ENCODE results near the gene PRPF40A. TPM values are rescaled to one million over a fixed set of nuclear protein-coding genes. Genes with fewer than 3 reads are reported as not detected.

Gene PRPF40A
- total RNA-seq, 1 experiment from 2014 or later, result 166 TPM

DNA sequence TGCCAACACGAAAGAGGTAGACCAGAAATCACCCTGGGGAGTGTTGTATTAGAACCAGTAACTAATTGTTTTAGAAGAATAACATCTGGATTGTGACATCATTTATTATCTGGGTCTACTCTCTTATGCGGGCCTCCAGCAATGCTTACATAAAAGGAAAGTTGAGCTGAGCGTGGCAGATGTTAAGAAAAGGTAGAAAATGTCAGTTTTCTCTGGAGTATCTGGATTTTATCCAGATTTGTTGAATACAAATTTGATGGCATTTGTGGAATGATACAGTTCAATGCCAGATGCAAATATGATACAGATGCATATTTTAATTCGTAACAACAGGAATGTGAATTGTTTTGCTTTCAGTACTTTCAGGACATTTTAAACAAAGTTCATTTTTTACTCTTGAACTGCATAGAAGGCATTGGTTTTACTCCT, 90.3 kb downstream of the PRPF40A start:
- Histone ChIP-seq H3K4me1 (ENCODE audit: insufficient read depth, low read length, poor library complexity, severe bottlenecking) (peaks cover 12% of the 10 kb centered on the region), H3K27ac (ENCODE audit: low read depth, low read length, poor library complexity, severe bottlenecking) (peak overlapping the region; percentile 49), H3K27me3 (replicated peaks; ENCODE audit: insufficient read depth, low read depth, low read length, poor library complexity) (no peaks in the 10 kb centered on the region), H3K4me3 (ENCODE audit: low read depth, low read length, poor library complexity, severe bottlenecking) (no peak overlapping the region), H3K36me3 (ENCODE audit: insufficient read depth, low read length, poor library complexity, severe bottlenecking) (peaks cover 16% of the 10 kb centered on the region), H3K9me3 (ENCODE audit: low read depth, low read length, poor library complexity, severe bottlenecking) (no peaks in the 10 kb centered on the region)
- no peak for TF ChIP-seq EZH2 (IDR thresholded peaks at IDR 0.05; ENCODE audit: borderline replicate concordance, low read depth, low read length, poor library complexity, severe bottlenecking)
- TF ChIP-seq, protein P1, sequence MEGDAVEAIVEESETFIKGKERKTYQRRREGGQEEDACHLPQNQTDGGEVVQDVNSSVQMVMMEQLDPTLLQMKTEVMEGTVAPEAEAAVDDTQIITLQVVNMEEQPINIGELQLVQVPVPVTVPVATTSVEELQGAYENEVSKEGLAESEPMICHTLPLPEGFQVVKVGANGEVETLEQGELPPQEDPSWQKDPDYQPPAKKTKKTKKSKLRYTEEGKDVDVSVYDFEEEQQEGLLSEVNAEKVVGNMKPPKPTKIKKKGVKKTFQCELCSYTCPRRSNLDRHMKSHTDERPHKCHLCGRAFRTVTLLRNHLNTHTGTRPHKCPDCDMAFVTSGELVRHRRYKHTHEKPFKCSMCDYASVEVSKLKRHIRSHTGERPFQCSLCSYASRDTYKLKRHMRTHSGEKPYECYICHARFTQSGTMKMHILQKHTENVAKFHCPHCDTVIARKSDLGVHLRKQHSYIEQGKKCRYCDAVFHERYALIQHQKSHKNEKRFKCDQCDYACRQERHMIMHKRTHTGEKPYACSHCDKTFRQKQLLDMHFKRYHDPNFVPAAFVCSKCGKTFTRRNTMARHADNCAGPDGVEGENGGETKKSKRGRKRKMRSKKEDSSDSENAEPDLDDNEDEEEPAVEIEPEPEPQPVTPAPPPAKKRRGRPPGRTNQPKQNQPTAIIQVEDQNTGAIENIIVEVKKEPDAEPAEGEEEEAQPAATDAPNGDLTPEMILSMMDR (conservative IDR thresholded peaks at IDR 0.05; ENCODE audit: low read depth, low read length), result no peak
- DNase-seq (ENCODE audit: low spot score), result peak; percentile 25
- ChIA-PET POLR2A (ENCODE audit: low non-redundant PET) (no interaction called here), CTCF (interaction anchor here (0.7 to 1.2 kb wide), 2 partner anchors 9 to 141 kb away, joined by 3 read pairs; no protein-coding TSS in a partner anchor)
- intact Hi-C loops (cut with micrococcal nuclease; ENCODE audit: unreplicated experiment), result loop anchor here (2.0 to 5.0 kb wide), 4 partner anchors 72 to 436 kb away; partner anchors contain the start of gene FMNL2
- BruUV-seq (replicated peaks), result no TSS peak

- intact Hi-C loops (cut with micrococcal nuclease; ENCODE audit: unreplicated experiment), result loop anchor here (5.0 kb wide), 2 partner anchors 203 to 288 kb away; partner anchors contain the start of gene FMNL2
- POLR2A ChIA-PET (ENCODE audit: low non-redundant PET), result no interaction called here
Observed at GRCh38 chr2:152624805-152625204, 92.5 kb downstream of the PRPF40A start.

GRCh38 chr2:152623775-152624174, 93.5 kb downstream of the PRPF40A start:
- no peaks in the 10 kb centered on the region for H3K9me3 ChIP-seq (ENCODE audit: low read depth, low read length, poor library complexity, severe bottlenecking)
- H3K4me1 ChIP-seq (ENCODE audit: insufficient read depth, low read length, poor library complexity, severe bottlenecking), result peaks cover 12% of the 10 kb centered on the region
- intact Hi-C loops (cut with micrococcal nuclease; ENCODE audit: unreplicated experiment), result no loop called here
- no peak for DNase-seq (ENCODE audit: low spot score)
- POLR2A ChIA-PET (ENCODE audit: low non-redundant PET), result no interaction called here
- no TSS peak for BruUV-seq (replicated peaks)
- no peak for TF ChIP-seq EZH2 (IDR thresholded peaks at IDR 0.05; ENCODE audit: borderline replicate concordance, low read depth, low read length, poor library complexity, severe bottlenecking)
- TF ChIP-seq, protein P1 (conservative IDR thresholded peaks at IDR 0.05; ENCODE audit: low read depth, low read length), result no peak
- CTCF ChIA-PET, result interaction anchor here (0.6 kb wide), 1 partner anchor 76 kb away, joined by 3 read pairs; no protein-coding TSS in a partner anchor
- H3K36me3 ChIP-seq (ENCODE audit: insufficient read depth, low read length, poor library complexity, severe bottlenecking), result peaks cover 26% of the 10 kb centered on the region
- no peak overlapping the region for H3K4me3 ChIP-seq (ENCODE audit: low read depth, low read length, poor library complexity, severe bottlenecking)
- no peak overlapping the region for H3K27ac ChIP-seq (ENCODE audit: low read depth, low read length, poor library complexity, severe bottlenecking)
- H3K27me3 ChIP-seq (replicated peaks; ENCODE audit: insufficient read depth, low read depth, low read length, poor library complexity), result no peaks in the 10 kb centered on the region

More at GRCh38 chr2:152624805-152625204, 92.5 kb downstream of the PRPF40A start:
- no peak overlapping the region for H3K4me3 ChIP-seq (ENCODE audit: low read depth, low read length, poor library complexity, severe bottlenecking)
- H3K36me3 ChIP-seq (ENCODE audit: insufficient read depth, low read length, poor library complexity, severe bottlenecking), result peaks cover 22% of the 10 kb centered on the region
- no peaks in the 10 kb centered on the region for H3K27me3 ChIP-seq (replicated peaks; ENCODE audit: insufficient read depth, low read depth, low read length, poor library complexity)
- TF ChIP-seq, protein P1 (conservative IDR thresholded peaks at IDR 0.05; ENCODE audit: low read depth, low read length), result no peak
- no peak for TF ChIP-seq EZH2 (IDR thresholded peaks at IDR 0.05; ENCODE audit: borderline replicate concordance, low read depth, low read length, poor library complexity, severe bottlenecking)
- no TSS peak for BruUV-seq (replicated peaks)
- no peak overlapping the region for H3K27ac ChIP-seq (ENCODE audit: low read depth, low read length, poor library complexity, severe bottlenecking)
- DNase-seq (ENCODE audit: low spot score), result no peak
- CTCF ChIA-PET, result no interaction called here
- no peaks in the 10 kb centered on the region for H3K9me3 ChIP-seq (ENCODE audit: low read depth, low read length, poor library complexity, severe bottlenecking)
- H3K4me1 ChIP-seq (ENCODE audit: insufficient read depth, low read length, poor library complexity, severe bottlenecking), result peaks cover 12% of the 10 kb centered on the region
